Activated T-cell treated with anti-CD3 and anti-CD28 coated beads, Interleukin-2, amount 50 U/mL, for 24 hours (primary cell): Measurements from ENCODE around the gene ST6GAL1.
"Not testable (repeated sequence)": the region's sequence is repeated elsewhere in the genome, so short reads cannot be mapped to it uniquely, and the experiment has no call there.

Experiments
- DNase-seq: peaks from one replicate; pipeline ENCODE4 v3.0.0-alpha.2; 2020
- H3K27ac Mint-ChIP-seq: 2 replicates; pipeline ENCODE4 v1.8.0; 2020; ENCODE audit warnings: mild to moderate bottlenecking, mixed read lengths
- H3K27me3 Mint-ChIP-seq: 2 replicates; pipeline ENCODE4 v1.8.0; 2020; ENCODE audit warnings: mixed read lengths
- H3K36me3 Mint-ChIP-seq: 2 replicates; pipeline ENCODE4 v1.8.0; 2020; ENCODE audit warnings: low read depth, mixed read lengths
- H3K4me1 Mint-ChIP-seq: 2 replicates; pipeline ENCODE4 v1.8.0; 2020; ENCODE audit warnings: low read depth, mixed read lengths
- H3K4me3 Mint-ChIP-seq: 2 replicates; pipeline ENCODE4 v1.8.0; 2020; ENCODE audit warnings: mild to moderate bottlenecking, moderate library complexity, mixed read lengths
- H3K9me3 Mint-ChIP-seq: 2 replicates; pipeline ENCODE4 v1.8.0; 2020; ENCODE audit warnings: mixed read lengths

Gene ST6GAL1

GRCh38 chr3:186964071-186964470 is 33.7 kb downstream of the ST6GAL1 start:
- Mint-ChIP-seq H3K4me1 (peaks cover 79% of the 10 kb centered on the region), H3K27me3 (no peaks in the 10 kb centered on the region), H3K36me3 (peaks cover 82% of the 10 kb centered on the region), H3K27ac (peak overlapping the region; percentile 65), H3K4me3 (no peak overlapping the region), H3K9me3 (no peaks in the 10 kb centered on the region)
- no peak for DNase-seq

- Mint-ChIP-seq H3K36me3 (peaks cover 86% of the 10 kb centered on the region), H3K27ac (peak overlapping the region; percentile 81), H3K4me3 (no peak overlapping the region), H3K4me1 (peaks cover 79% of the 10 kb centered on the region), H3K9me3 (no peaks in the 10 kb centered on the region), H3K27me3 (no peaks in the 10 kb centered on the region)
- no peak for DNase-seq
These were observed 34.3 kb downstream of the ST6GAL1 start for GRCh38 chr3:186964616-186965015.

- Mint-ChIP-seq H3K4me3 (no peak overlapping the region), H3K36me3 (peaks cover 86% of the 10 kb centered on the region), H3K4me1 (peaks cover 76% of the 10 kb centered on the region)
These were observed 35.0 kb downstream of the ST6GAL1 start for GRCh38 chr3:186965141-186965879.

GRCh38 chr3:186966406-186966805 is 36.1 kb downstream of the ST6GAL1 start:
- no peaks in the 10 kb centered on the region for H3K9me3 Mint-ChIP-seq
- no peak overlapping the region for H3K4me3 Mint-ChIP-seq
- no peaks in the 10 kb centered on the region for H3K27me3 Mint-ChIP-seq
- H3K27ac Mint-ChIP-seq, result peak overlapping the region; percentile 81
- H3K4me1 Mint-ChIP-seq, result peaks cover 74% of the 10 kb centered on the region
- H3K36me3 Mint-ChIP-seq, result peaks cover 92% of the 10 kb centered on the region
- DNase-seq, result no peak

More at GRCh38 chr3:186965141-186965879, 35.0 kb downstream of the ST6GAL1 start:
- no peaks in the 10 kb centered on the region for H3K27me3 Mint-ChIP-seq
- H3K9me3 Mint-ChIP-seq, result no peaks in the 10 kb centered on the region
- no peak for DNase-seq
- H3K27ac Mint-ChIP-seq, result peak overlapping the region; percentile 81

- not testable (repeated sequence) for DNase-seq, H3K9me3 Mint-ChIP-seq, H3K4me3 Mint-ChIP-seq, H3K27me3 Mint-ChIP-seq
- H3K36me3 Mint-ChIP-seq, result peaks cover 94% of the 10 kb centered on the region
- H3K4me1 Mint-ChIP-seq, result peaks cover 71% of the 10 kb centered on the region
- H3K27ac Mint-ChIP-seq, result peak overlapping the region; percentile 81
These were observed 36.9 kb downstream of the ST6GAL1 start for GRCh38 chr3:186967236-186967635.

GRCh38 chr3:186967686-186968085 is 37.4 kb downstream of the ST6GAL1 start:
- Mint-ChIP-seq H3K4me1 (peaks cover 69% of the 10 kb centered on the region), H3K27me3 (no peaks in the 10 kb centered on the region), H3K27ac (peak overlapping the region; percentile 81), H3K36me3 (peaks cover 94% of the 10 kb centered on the region), H3K9me3 (no peaks in the 10 kb centered on the region), H3K4me3 (no peak overlapping the region)
- no peak for DNase-seq

- no peak overlapping the region for H3K4me3 Mint-ChIP-seq
- H3K9me3 Mint-ChIP-seq, result no peaks in the 10 kb centered on the region
- peak overlapping the region; percentile 16 for H3K27ac Mint-ChIP-seq
- H3K4me1 Mint-ChIP-seq, result peaks cover 69% of the 10 kb centered on the region
- no peaks in the 10 kb centered on the region for H3K27me3 Mint-ChIP-seq
- peaks cover 94% of the 10 kb centered on the region for H3K36me3 Mint-ChIP-seq
- DNase-seq, result no peak
These were observed 39.3 kb downstream of the ST6GAL1 start for GRCh38 chr3:186969607-186970006.

- Mint-ChIP-seq H3K4me1 (peaks cover 60% of the 10 kb centered on the region), H3K36me3 (peaks cover 94% of the 10 kb centered on the region), H3K27ac (peak overlapping the region; percentile 60)
- not testable (repeated sequence) for H3K4me3 Mint-ChIP-seq, H3K9me3 Mint-ChIP-seq, DNase-seq, H3K27me3 Mint-ChIP-seq
These were observed 40.8 kb downstream of the ST6GAL1 start for GRCh38 chr3:186971106-186971505.

- Mint-ChIP-seq H3K27ac (peak overlapping the region; percentile 60), H3K36me3 (peaks cover 94% of the 10 kb centered on the region), H3K27me3 (no peaks in the 10 kb centered on the region), H3K4me1 (peaks cover 55% of the 10 kb centered on the region), H3K4me3 (no peak overlapping the region), H3K9me3 (no peaks in the 10 kb centered on the region)
- no peak for DNase-seq
These were observed 41.3 kb downstream of the ST6GAL1 start for GRCh38 chr3:186971578-186971977.

GRCh38 chr3:186973702-186974101 is 43.4 kb downstream of the ST6GAL1 start:
- Mint-ChIP-seq H3K27me3 (no peaks in the 10 kb centered on the region), H3K4me3 (no peak overlapping the region), H3K36me3 (peaks cover 90% of the 10 kb centered on the region), H3K4me1 (peaks cover 41% of the 10 kb centered on the region), H3K9me3 (no peaks in the 10 kb centered on the region), H3K27ac (peak overlapping the region; percentile 51)
- no peak for DNase-seq

GRCh38 chr3:186974824-186975313 is 44.5 kb downstream of the ST6GAL1 start:
- peaks cover 90% of the 10 kb centered on the region for H3K36me3 Mint-ChIP-seq
- no peak overlapping the region for H3K4me3 Mint-ChIP-seq
- peak overlapping the region; percentile 72 for H3K27ac Mint-ChIP-seq
- H3K27me3 Mint-ChIP-seq, result no peaks in the 10 kb centered on the region
- H3K9me3 Mint-ChIP-seq, result no peaks in the 10 kb centered on the region
- no peak for DNase-seq
- peaks cover 31% of the 10 kb centered on the region for H3K4me1 Mint-ChIP-seq

- Mint-ChIP-seq H3K27ac (peak overlapping the region; percentile 55), H3K4me3 (no peak overlapping the region), H3K27me3 (no peaks in the 10 kb centered on the region), H3K9me3 (no peaks in the 10 kb centered on the region), H3K36me3 (peaks cover 89% of the 10 kb centered on the region), H3K4me1 (peaks cover 28% of the 10 kb centered on the region)
- DNase-seq, result no peak
These were observed 45.4 kb downstream of the ST6GAL1 start for GRCh38 chr3:186975726-186976125.

- H3K36me3 Mint-ChIP-seq, result peaks cover 89% of the 10 kb centered on the region
- H3K9me3 Mint-ChIP-seq, result no peaks in the 10 kb centered on the region
- DNase-seq, result no peak
- H3K27ac Mint-ChIP-seq, result no peak overlapping the region
- H3K27me3 Mint-ChIP-seq, result no peaks in the 10 kb centered on the region
- H3K4me1 Mint-ChIP-seq, result peaks cover 21% of the 10 kb centered on the region
- no peak overlapping the region for H3K4me3 Mint-ChIP-seq
These were observed 46.8 kb downstream of the ST6GAL1 start for GRCh38 chr3:186976837-186977750.

- peaks cover 12% of the 10 kb centered on the region for H3K4me1 Mint-ChIP-seq
- H3K9me3 Mint-ChIP-seq, result no peaks in the 10 kb centered on the region
- H3K36me3 Mint-ChIP-seq, result peaks cover 90% of the 10 kb centered on the region
- H3K27ac Mint-ChIP-seq, result no peak overlapping the region
- no peaks in the 10 kb centered on the region for H3K27me3 Mint-ChIP-seq
- no peak for DNase-seq
- H3K4me3 Mint-ChIP-seq, result no peak overlapping the region
These were observed 48.4 kb downstream of the ST6GAL1 start for GRCh38 chr3:186978712-186979111.

- Mint-ChIP-seq H3K27ac (no peak overlapping the region), H3K27me3 (no peaks in the 10 kb centered on the region), H3K9me3 (no peaks in the 10 kb centered on the region), H3K36me3 (peaks cover 87% of the 10 kb centered on the region), H3K4me1 (peaks cover 6% of the 10 kb centered on the region), H3K4me3 (no peak overlapping the region)
- no peak for DNase-seq
These were observed 49.5 kb downstream of the ST6GAL1 start for GRCh38 chr3:186979852-186980251.
